ENCODE data around the gene SEMA3E.
"Not testable (repeated sequence)": the region's sequence is repeated elsewhere in the genome, so short reads cannot be mapped to it uniquely, and the experiment has no call there.

Gene SEMA3E

GRCh38 chr7:83552556-83552955 is 96.4 kb downstream of the SEMA3E start:
- DNase-seq: not testable (repeated sequence)

- DNase-seq: no peak
Observed at GRCh38 chr7:83550100-83550499, 98.8 kb downstream of the SEMA3E start.

GRCh38 chr7:83548250-83548649 is 100.7 kb downstream of the SEMA3E start:
- DNase-seq: no peak

- DNase-seq: no peak
Observed at GRCh38 chr7:83547526-83547925, 101.4 kb downstream of the SEMA3E start.

GRCh38 chr7:83546586-83546985 is 102.4 kb downstream of the SEMA3E start:
- DNase-seq: no peak

- DNase-seq: no peak
Observed at GRCh38 chr7:83541187-83541960, 107.6 kb downstream of the SEMA3E start.

GRCh38 chr7:83534488-83534887 is 114.5 kb downstream of the SEMA3E start:
- DNase-seq: no peak

GRCh38 chr7:83532219-83532618 is 116.7 kb downstream of the SEMA3E start:
- no peak for DNase-seq

GRCh38 chr7:83531766-83532165 is 117.2 kb downstream of the SEMA3E start:
- no peak for DNase-seq

GRCh38 chr7:83528925-83529423 is 120.0 kb downstream of the SEMA3E start:
- no peak for DNase-seq

- DNase-seq: no peak
Observed at GRCh38 chr7:83524277-83525075, 124.5 kb downstream of the SEMA3E start.

GRCh38 chr7:83520726-83521125 is 128.2 kb downstream of the SEMA3E start:
- no peak for DNase-seq

- DNase-seq: no peak
Observed at GRCh38 chr7:83519240-83519639, 129.7 kb downstream of the SEMA3E start.

GRCh38 chr7:83517035-83517700 is 131.8 kb downstream of the SEMA3E start:
- no peak for DNase-seq

GRCh38 chr7:83514977-83515376 is 134.0 kb downstream of the SEMA3E start:
- no peak for DNase-seq

GRCh38 chr7:83509255-83510021 is 139.5 kb downstream of the SEMA3E start:
- DNase-seq: no peak

- DNase-seq: no peak
Observed at GRCh38 chr7:83504330-83504729, 144.6 kb downstream of the SEMA3E start.

GRCh38 chr7:83502636-83503035 is 146.3 kb downstream of the SEMA3E start:
- no peak for DNase-seq

GRCh38 chr7:83494683-83495082 is 154.3 kb downstream of the SEMA3E start:
- DNase-seq: no peak

GRCh38 chr7:83492802-83493201 is 156.1 kb downstream of the SEMA3E start:
- DNase-seq: no peak

- DNase-seq: no peak
Observed at GRCh38 chr7:83487801-83488200, 161.1 kb downstream of the SEMA3E start.

GRCh38 chr7:83486957-83487356 is 162.0 kb downstream of the SEMA3E start:
- no peak for DNase-seq

GRCh38 chr7:83486536-83486935 is 162.4 kb downstream of the SEMA3E start:
- DNase-seq: no peak

Measured in NCI-H524 treated with DMSO at 0.1 percent for 48 hours (cell line).